ENCODE measurements around the gene SLC4A3. TPM values are rescaled to one million over a fixed set of nuclear protein-coding genes. Genes with fewer than 3 reads are reported as not detected.

Gene SLC4A3
- total and polyA plus RNA-seq, 3 experiments from 2014 or later: 0.13 TPM; not detected in 2

GRCh38 chr2:219615894-219616293, 11.5 kb upstream of the SLC4A3 start:
- POLR2A ChIA-PET: no interaction called here
- Mint-ChIP-seq H3K27ac (no peak overlapping the region), H3K27me3 (no peaks in the 10 kb centered on the region), H3K9me3 (no peaks in the 10 kb centered on the region), H3K36me3 (peaks cover 3 to 43% (median 12%) of the 10 kb centered on the region in 3 donors), H3K4me1 (peaks cover 10 to 15% (median 13%) of the 10 kb centered on the region in 3 donors), H3K4me3 (no peak overlapping the region)
- no peak overlapping the region for H3K4me3 ChIP-seq (ENCODE audit: low read length)
- H3K4me1 ChIP-seq (ENCODE audit: insufficient read depth, low read length): peaks cover 9% of the 10 kb centered on the region
- no peaks in the 10 kb centered on the region for H3K9me3 ChIP-seq (ENCODE audit: low read length)
- CTCF ChIA-PET: no interaction called here
- no peaks in the 10 kb centered on the region for H3K27me3 ChIP-seq (ENCODE audit: insufficient read depth, low read length, poor library complexity, severe bottlenecking)
- no peak overlapping the region for H3K27ac ChIP-seq (ENCODE audit: low read depth, low read length)
- peaks cover 6% of the 10 kb centered on the region for H3K36me3 ChIP-seq (ENCODE audit: insufficient read depth, low read length)
- no peak for DNase-seq

- Histone ChIP-seq H3K4me1 (ENCODE audit: insufficient read depth, low read length) (peaks cover 9% of the 10 kb centered on the region), H3K36me3 (ENCODE audit: insufficient read depth, low read length) (peaks cover 6% of the 10 kb centered on the region), H3K27ac (ENCODE audit: low read depth, low read length) (no peak overlapping the region), H3K4me3 (ENCODE audit: low read length) (no peak overlapping the region), H3K27me3 (ENCODE audit: insufficient read depth, low read length, poor library complexity, severe bottlenecking) (no peaks in the 10 kb centered on the region), H3K9me3 (ENCODE audit: low read length) (no peaks in the 10 kb centered on the region)
- Mint-ChIP-seq H3K27me3 (no peaks in the 10 kb centered on the region), H3K27ac (peak overlapping the region in 1 of 8 donors; percentile 77), H3K9me3 (no peaks in the 10 kb centered on the region), H3K4me1 (peaks cover 10 to 11% (median 10%) of the 10 kb centered on the region in 3 donors), H3K4me3 (no peak overlapping the region), H3K36me3 (peaks cover 0 to 36% (median 8%) of the 10 kb centered on the region in 3 donors)
- ChIA-PET POLR2A (no interaction called here), CTCF (no interaction called here)
- DNase-seq: no peak
Observed at GRCh38 chr2:219616550-219616949, 10.9 kb upstream of the SLC4A3 start.

GRCh38 chr2:219618733-219619122, 8.7 kb upstream of the SLC4A3 start:
- CTCF ChIA-PET: no interaction called here

GRCh38 chr2:219619235-219619634, 8.2 kb upstream of the SLC4A3 start:
- H3K27ac ChIP-seq (ENCODE audit: low read depth, low read length): no peak overlapping the region
- H3K9me3 Mint-ChIP-seq: no peaks in the 10 kb centered on the region
- H3K4me1 Mint-ChIP-seq: peaks cover 0 to 2% (median 0%) of the 10 kb centered on the region in 3 donors
- H3K4me3 ChIP-seq (ENCODE audit: low read length): no peak overlapping the region
- no peak overlapping the region for H3K4me3 Mint-ChIP-seq
- no peaks in the 10 kb centered on the region for H3K4me1 ChIP-seq (ENCODE audit: insufficient read depth, low read length)
- DNase-seq: no peak
- H3K9me3 ChIP-seq (ENCODE audit: low read length): no peaks in the 10 kb centered on the region
- H3K27ac Mint-ChIP-seq: no peak overlapping the region
- H3K36me3 Mint-ChIP-seq: peaks cover 0 to 22% (median 8%) of the 10 kb centered on the region in 3 donors
- peaks cover 1 to 6% of the 10 kb centered on the region in 2 donors for H3K27me3 Mint-ChIP-seq
- H3K27me3 ChIP-seq (ENCODE audit: insufficient read depth, low read length, poor library complexity, severe bottlenecking): no peaks in the 10 kb centered on the region
- ChIA-PET POLR2A (no interaction called here), CTCF (no interaction called here)
- no peaks in the 10 kb centered on the region for H3K36me3 ChIP-seq (ENCODE audit: insufficient read depth, low read length)

More at GRCh38 chr2:219618733-219619122, 8.7 kb upstream of the SLC4A3 start:
- POLR2A ChIA-PET: no interaction called here
- no peaks in the 10 kb centered on the region for H3K27me3 ChIP-seq (ENCODE audit: insufficient read depth, low read length, poor library complexity, severe bottlenecking)
- DNase-seq: no peak
- H3K36me3 ChIP-seq (ENCODE audit: insufficient read depth, low read length): no peaks in the 10 kb centered on the region
- Mint-ChIP-seq H3K4me3 (no peak overlapping the region), H3K9me3 (no peaks in the 10 kb centered on the region), H3K36me3 (peaks cover 0 to 26% (median 8%) of the 10 kb centered on the region in 3 donors), H3K27me3 (peaks cover 0 to 2% of the 10 kb centered on the region in 2 donors), H3K27ac (no peak overlapping the region), H3K4me1 (peaks cover 0 to 2% (median 0%) of the 10 kb centered on the region in 3 donors)
- H3K27ac ChIP-seq (ENCODE audit: low read depth, low read length): no peak overlapping the region
- no peak overlapping the region for H3K4me3 ChIP-seq (ENCODE audit: low read length)
- no peaks in the 10 kb centered on the region for H3K9me3 ChIP-seq (ENCODE audit: low read length)
- no peaks in the 10 kb centered on the region for H3K4me1 ChIP-seq (ENCODE audit: insufficient read depth, low read length)

- H3K27ac ChIP-seq (ENCODE audit: low read depth, low read length): no peak overlapping the region
- H3K9me3 ChIP-seq (ENCODE audit: low read length): no peaks in the 10 kb centered on the region
- H3K27me3 Mint-ChIP-seq: peaks cover 3 to 14% of the 10 kb centered on the region in 2 donors
- H3K9me3 Mint-ChIP-seq: no peaks in the 10 kb centered on the region
- H3K36me3 Mint-ChIP-seq: peaks cover 0 to 9% (median 4%) of the 10 kb centered on the region in 3 donors
- no peak overlapping the region for H3K27ac Mint-ChIP-seq
- no peaks in the 10 kb centered on the region for H3K4me1 Mint-ChIP-seq
- no peak overlapping the region for H3K4me3 ChIP-seq (ENCODE audit: low read length)
- H3K4me1 ChIP-seq (ENCODE audit: insufficient read depth, low read length): no peaks in the 10 kb centered on the region
- no peak overlapping the region for H3K4me3 Mint-ChIP-seq
- ChIA-PET CTCF (no interaction called here), POLR2A (no interaction called here)
- DNase-seq: no peak
- H3K27me3 ChIP-seq (ENCODE audit: insufficient read depth, low read length, poor library complexity, severe bottlenecking): no peaks in the 10 kb centered on the region
- H3K36me3 ChIP-seq (ENCODE audit: insufficient read depth, low read length): no peaks in the 10 kb centered on the region
Observed at GRCh38 chr2:219620546-219620945, 6.9 kb upstream of the SLC4A3 start.

DNA sequence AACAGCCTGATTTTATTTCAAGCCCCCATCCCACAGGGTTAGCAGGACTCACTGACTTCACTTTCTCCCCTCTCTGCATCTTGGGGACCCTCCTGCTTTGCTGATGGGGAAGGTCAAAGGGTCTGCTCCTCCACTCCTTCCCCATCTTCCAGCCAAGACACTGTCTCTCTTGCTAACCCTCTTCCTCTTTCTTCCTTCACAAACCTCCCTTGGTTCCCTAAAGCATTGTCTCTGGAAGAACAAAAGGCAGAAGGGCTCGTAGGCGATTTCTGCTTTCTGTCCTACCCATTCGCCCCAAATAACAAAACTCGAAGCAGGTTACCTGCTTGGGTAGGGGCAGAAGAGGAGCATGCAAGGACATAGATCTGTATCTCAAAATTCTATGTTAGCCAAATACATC, 5.5 kb upstream of the SLC4A3 start:
- POLR2A ChIA-PET: no interaction called here
- Histone ChIP-seq H3K27me3 (ENCODE audit: insufficient read depth, low read length, poor library complexity, severe bottlenecking) (no peaks in the 10 kb centered on the region), H3K9me3 (ENCODE audit: low read length) (no peaks in the 10 kb centered on the region), H3K4me3 (ENCODE audit: low read length) (no peak overlapping the region), H3K27ac (ENCODE audit: low read depth, low read length) (no peak overlapping the region), H3K36me3 (ENCODE audit: insufficient read depth, low read length) (no peaks in the 10 kb centered on the region), H3K4me1 (ENCODE audit: insufficient read depth, low read length) (no peaks in the 10 kb centered on the region)
- H3K27me3 Mint-ChIP-seq: peaks cover 8 to 23% of the 10 kb centered on the region in 2 donors
- no peaks in the 10 kb centered on the region for H3K36me3 Mint-ChIP-seq
- CTCF ChIA-PET: no interaction called here
- no peaks in the 10 kb centered on the region for H3K9me3 Mint-ChIP-seq
- no peak overlapping the region for H3K4me3 Mint-ChIP-seq
- no peak for DNase-seq
- no peak overlapping the region for H3K27ac Mint-ChIP-seq
- H3K4me1 Mint-ChIP-seq: peaks cover 4 to 6% (median 4%) of the 10 kb centered on the region in 3 donors

DNA sequence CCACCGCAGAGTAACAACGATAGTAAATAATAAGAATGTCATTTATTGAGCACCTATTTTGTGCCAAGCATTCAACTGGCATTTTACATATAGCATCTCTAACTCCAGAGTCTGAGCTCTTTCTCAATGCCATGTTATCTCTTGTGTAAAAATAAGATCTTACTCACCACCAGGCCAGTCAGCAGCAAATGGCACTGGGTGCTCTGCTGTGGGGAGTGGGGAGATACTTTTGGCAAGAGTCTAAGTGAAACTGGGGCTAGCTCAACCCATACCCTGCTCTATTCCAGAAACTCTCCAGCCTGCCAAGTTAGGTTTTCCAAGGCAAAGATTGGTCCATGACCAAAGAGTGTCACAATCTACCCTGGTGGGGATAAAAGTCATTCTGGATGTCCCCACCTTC, 5.0 kb upstream of the SLC4A3 start:
- H3K27me3 Mint-ChIP-seq: peaks cover 9 to 26% of the 10 kb centered on the region in 2 donors
- no peaks in the 10 kb centered on the region for H3K9me3 ChIP-seq (ENCODE audit: low read length)
- CTCF ChIA-PET: no interaction called here
- no peaks in the 10 kb centered on the region for H3K4me1 ChIP-seq (ENCODE audit: insufficient read depth, low read length)
- H3K36me3 Mint-ChIP-seq: no peaks in the 10 kb centered on the region
- peaks cover 5 to 8% (median 5%) of the 10 kb centered on the region in 3 donors for H3K4me1 Mint-ChIP-seq
- no peaks in the 10 kb centered on the region for H3K27me3 ChIP-seq (ENCODE audit: insufficient read depth, low read length, poor library complexity, severe bottlenecking)
- H3K27ac ChIP-seq (ENCODE audit: low read depth, low read length): no peak overlapping the region
- no peaks in the 10 kb centered on the region for H3K36me3 ChIP-seq (ENCODE audit: insufficient read depth, low read length)
- no peak for DNase-seq
- no peaks in the 10 kb centered on the region for H3K9me3 Mint-ChIP-seq
- no peak overlapping the region for H3K4me3 ChIP-seq (ENCODE audit: low read length)
- no peak overlapping the region for H3K4me3 Mint-ChIP-seq
- POLR2A ChIA-PET: no interaction called here
- no peak overlapping the region for H3K27ac Mint-ChIP-seq

DNA sequence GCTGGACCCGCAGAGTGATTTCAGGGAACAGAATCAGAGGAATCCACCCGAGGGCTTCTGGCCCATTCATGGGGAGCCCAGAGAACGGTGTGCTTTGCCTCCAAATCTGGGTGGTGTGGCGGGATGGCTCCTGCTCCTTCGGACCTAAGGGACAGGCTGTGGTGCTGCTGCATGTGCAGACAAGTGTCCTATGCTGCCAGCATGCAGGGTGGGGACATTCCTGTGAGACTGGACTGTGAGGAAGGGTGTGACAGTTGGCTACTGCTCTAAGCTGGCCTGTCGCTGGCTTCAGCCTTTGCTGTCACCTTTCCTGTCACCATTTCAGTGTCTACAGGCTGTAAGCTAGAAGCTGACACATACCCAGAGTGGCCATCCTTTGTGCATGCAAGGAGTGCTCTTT, 2.9 kb upstream of the SLC4A3 start:
- H3K4me3 Mint-ChIP-seq: no peak overlapping the region
- no peak for DNase-seq
- ChIA-PET POLR2A (no interaction called here), CTCF (no interaction called here)
- H3K9me3 Mint-ChIP-seq: no peaks in the 10 kb centered on the region
- H3K36me3 Mint-ChIP-seq: no peaks in the 10 kb centered on the region
- H3K27me3 Mint-ChIP-seq: peaks cover 12 to 35% of the 10 kb centered on the region in 2 donors
- no peaks in the 10 kb centered on the region for H3K4me1 ChIP-seq (ENCODE audit: insufficient read depth, low read length)
- no peak overlapping the region for H3K27ac ChIP-seq (ENCODE audit: low read depth, low read length)
- no peaks in the 10 kb centered on the region for H3K36me3 ChIP-seq (ENCODE audit: insufficient read depth, low read length)
- H3K27ac Mint-ChIP-seq: no peak overlapping the region
- no peak overlapping the region for H3K4me3 ChIP-seq (ENCODE audit: low read length)
- no peaks in the 10 kb centered on the region for H3K9me3 ChIP-seq (ENCODE audit: low read length)
- peaks cover 6% of the 10 kb centered on the region for H3K27me3 ChIP-seq (ENCODE audit: insufficient read depth, low read length, poor library complexity, severe bottlenecking)
- peaks cover 5 to 8% (median 5%) of the 10 kb centered on the region in 3 donors for H3K4me1 Mint-ChIP-seq

- CTCF ChIA-PET: no interaction called here
- no peaks in the 10 kb centered on the region for H3K9me3 Mint-ChIP-seq
- H3K4me1 Mint-ChIP-seq: peaks cover 5 to 8% (median 5%) of the 10 kb centered on the region in 3 donors
- H3K27me3 Mint-ChIP-seq: peaks cover 12 to 35% of the 10 kb centered on the region in 2 donors
- Histone ChIP-seq H3K27ac (ENCODE audit: low read depth, low read length) (no peak overlapping the region), H3K9me3 (ENCODE audit: low read length) (no peaks in the 10 kb centered on the region), H3K4me1 (ENCODE audit: insufficient read depth, low read length) (no peaks in the 10 kb centered on the region), H3K36me3 (ENCODE audit: insufficient read depth, low read length) (no peaks in the 10 kb centered on the region), H3K4me3 (ENCODE audit: low read length) (no peak overlapping the region), H3K27me3 (ENCODE audit: insufficient read depth, low read length, poor library complexity, severe bottlenecking) (peaks cover 6% of the 10 kb centered on the region)
- H3K27ac Mint-ChIP-seq: no peak overlapping the region
- peak overlapping the region in 1 of 7 donors; percentile 73 for H3K4me3 Mint-ChIP-seq
- no peaks in the 10 kb centered on the region for H3K36me3 Mint-ChIP-seq
- DNase-seq: no peak
- POLR2A ChIA-PET: no interaction called here
Observed at GRCh38 chr2:219625179-219625578, 2.3 kb upstream of the SLC4A3 start.
